Colonic mucosa (tissue), 4 donors: ENCODE results near the gene XPNPEP1. TPM values are rescaled to one million over a fixed set of nuclear protein-coding genes. Genes with fewer than 3 reads are reported as not detected.

Source experiments
- DNase-seq: peaks from one replicate; pipeline ENCODE4 v3.0.0-alpha.2; 2020
- H3K27ac ChIP-seq: fragments of 200-600 bp; one replicate; pipeline ENCODE4 v1.8.0; 2021
- H3K27me3 ChIP-seq: fragments of 200-600 bp; one replicate; pipeline ENCODE4 v1.8.0; 2021
- H3K36me3 ChIP-seq: fragments of 200-600 bp; one replicate; pipeline ENCODE4 v1.8.0; 2021
- H3K4me1 ChIP-seq: fragments of 200-600 bp; one replicate; pipeline ENCODE4 v1.8.0; 2021; ENCODE audit warnings: mild to moderate bottlenecking
- H3K4me3 ChIP-seq: fragments of 200-600 bp; one replicate; pipeline ENCODE4 v1.8.0; 2021
- H3K9ac ChIP-seq, 2 donors: one replicate each; pipeline ENCODE4 v1.7.0; 2013; ENCODE audit warnings: control low read depth in 2 of 2, low read depth in 2 of 2, low read length in 2 of 2
- H3K9me3 ChIP-seq: fragments of 200-600 bp; one replicate; pipeline ENCODE4 v1.8.0; 2021
- CTCF ChIP-seq: fragments of 200-600 bp; IDR thresholded peaks from one replicate; pipeline ENCODE4 v1.8.0; 2022; ENCODE audit warnings: antibody characterized with exemption, mild to moderate bottlenecking
- intact Hi-C: fragments of 100-400 bp; cut with DNase I; formaldehyde crosslinking; loops from one replicate; pipeline ENCODE4 v1.14.1; 2022
- total RNA-seq, 2 donors: library from RNA; stranded (reverse); fragmentation: NEBNext Ultra II Directional in 1 of 2; extraction: Animal tissue kit (Norgen Biotek cat#: 25700) in 1 of 2; gene quantifications; one replicate each; pipeline ENCODE4 v1.2.1, GENCODE V29; 2021
- donor health status: healthy.
- donor health status: DM: no; HTN: no; CAD: no.
- donor health status: DM: no; HTN: no; CAD: no.

Gene XPNPEP1
- total RNA-seq, 2 donors from 2014 or later = 122 to 127 TPM

GRCh38 chr10:109946680-109947079, 23.4 kb upstream of the XPNPEP1 start:
- intact Hi-C loops = no loop called here
- Histone ChIP-seq H3K27me3 (no peaks in the 10 kb centered on the region), H3K9ac (no peak overlapping the region), H3K4me3 (no peak overlapping the region), H3K9me3 (no peaks in the 10 kb centered on the region), H3K27ac (no peak overlapping the region), H3K36me3 (no peaks in the 10 kb centered on the region), H3K4me1 (no peaks in the 10 kb centered on the region)
- DNase-seq = no peak
- TF ChIP-seq CTCF = no peak

GRCh38 chr10:109945473-109946177, 22.3 kb upstream of the XPNPEP1 start:
- Histone ChIP-seq H3K4me3 (no peak overlapping the region), H3K4me1 (no peaks in the 10 kb centered on the region), H3K9me3 (no peaks in the 10 kb centered on the region), H3K27ac (no peak overlapping the region), H3K27me3 (no peaks in the 10 kb centered on the region), H3K9ac (no peak overlapping the region), H3K36me3 (no peaks in the 10 kb centered on the region)
- TF ChIP-seq CTCF = no peak
- DNase-seq = no peak
- intact Hi-C loops = no loop called here

GRCh38 chr10:109944613-109945012, 21.3 kb upstream of the XPNPEP1 start:
- intact Hi-C loops = no loop called here
- H3K4me3 ChIP-seq = no peak overlapping the region
- no peak for TF ChIP-seq CTCF
- H3K9me3 ChIP-seq = no peaks in the 10 kb centered on the region
- H3K9ac ChIP-seq = no peak overlapping the region
- no peaks in the 10 kb centered on the region for H3K4me1 ChIP-seq
- no peaks in the 10 kb centered on the region for H3K27me3 ChIP-seq
- no peak overlapping the region for H3K27ac ChIP-seq
- no peak for DNase-seq
- no peaks in the 10 kb centered on the region for H3K36me3 ChIP-seq

- H3K27me3 ChIP-seq = no peaks in the 10 kb centered on the region
- no peak overlapping the region for H3K9ac ChIP-seq
- no peaks in the 10 kb centered on the region for H3K4me1 ChIP-seq
- DNase-seq = no peak
- H3K27ac ChIP-seq = no peak overlapping the region
- intact Hi-C loops = no loop called here
- TF ChIP-seq CTCF = no peak
- no peak overlapping the region for H3K4me3 ChIP-seq
- no peaks in the 10 kb centered on the region for H3K9me3 ChIP-seq
- no peaks in the 10 kb centered on the region for H3K36me3 ChIP-seq
These were observed 18.0 kb upstream of the XPNPEP1 start for GRCh38 chr10:109941236-109941862.

GRCh38 chr10:109940553-109940952, 17.2 kb upstream of the XPNPEP1 start:
- H3K27ac ChIP-seq = no peak overlapping the region

More at GRCh38 chr10:109940553-109940952, 17.2 kb upstream of the XPNPEP1 start:
- Histone ChIP-seq H3K9me3 (no peaks in the 10 kb centered on the region), H3K27me3 (no peaks in the 10 kb centered on the region), H3K9ac (no peak overlapping the region), H3K4me3 (no peak overlapping the region), H3K36me3 (no peaks in the 10 kb centered on the region), H3K4me1 (no peaks in the 10 kb centered on the region)
- DNase-seq = no peak
- intact Hi-C loops = no loop called here
- no peak for TF ChIP-seq CTCF
